Esophagus squamous epithelium (tissue), 5 donors: ENCODE results near the gene UBAC2. TPM values are rescaled to one million over a fixed set of nuclear protein-coding genes. Genes with fewer than 3 reads are reported as not detected.
A peak's percentile ranks its signal among the peaks of the same experiment; 100 is the strongest.

Source experiments
- DNase-seq: peaks from one replicate; lab custom pipeline; 2025; lab: John Stamatoyannopoulos, UW
- H3K27ac ChIP-seq, 4 donors: fragments of 200-600 bp; sonication (generic); one replicate each; pipeline ENCODE4 v1.5.1; 2016 to 2019; ENCODE audit warnings: mild to moderate bottlenecking in 1 of 4
- H3K27me3 ChIP-seq, 4 donors: fragments of 200-600 bp; sonication (generic); 1 replicate in 3 of 4; 2 replicates in 1 of 4; pipeline versions ENCODE4 v1.5.1 to v1.6.0; 2017 to 2021; ENCODE audit warnings: antibody characterized with exemption in 1 of 4
- H3K36me3 ChIP-seq, 3 donors: fragments of 200-600 bp; sonication (generic); one replicate each; pipeline ENCODE4 v1.5.1; 2016 to 2019
- H3K4me1 ChIP-seq, 3 donors: fragments of 200-600 bp; sonication (generic); one replicate each; pipeline ENCODE4 v1.5.1; 2017 to 2019
- H3K4me3 ChIP-seq, 4 donors: fragments of 200-600 bp; sonication (generic); 1 replicate in 3 of 4; 2 replicates in 1 of 4; pipeline ENCODE4 v1.5.1; 2016 to 2019; ENCODE audit warnings: mild to moderate bottlenecking in 2 of 4, moderate library complexity in 1 of 4
- H3K9me3 ChIP-seq, 3 donors: fragments of 200-600 bp; sonication (generic); one replicate each; pipeline ENCODE4 v1.5.1; 2016 to 2019
- CTCF ChIP-seq, 6 experiments: fragments of 450-650 bp in 4 of 6; fragments of 200-600 bp in 2 of 6; sonication (generic) in 2 of 6; IDR thresholded peaks; one replicate each; pipeline ENCODE4 v1.5.1; 2016 to 2019; ENCODE audit warnings: antibody characterized with exemption in 6 of 6, mild to moderate bottlenecking in 4 of 6, moderate library complexity in 4 of 6
- POLR2A ChIP-seq, 4 donors: fragments of 450-650 bp; IDR thresholded peaks; one replicate each; pipeline ENCODE4 v1.6.1; 2017; ENCODE audit warnings: antibody characterized with exemption in 4 of 4, mild to moderate bottlenecking in 4 of 4, moderate library complexity in 3 of 4
- WGBS, 2 donors: methylation state at CpG; one replicate each; pipeline ENCODE4 v1.1.5; 2018; 5-methylcytosine and 5-hydroxymethylcytosine counted together
- intact Hi-C: fragments of 100-400 bp; cut with DNase I; formaldehyde crosslinking; loops from one replicate; pipeline ENCODE4 v1.15.0; 2022
- total RNA-seq, 4 donors: library from RNA; depleted of rRNA; stranded (reverse); fragments of >200 nt; gene quantifications; one replicate each; pipeline ENCODE4 v1.1.0, GENCODE V29; 2016
- donor health status: DM: yes; HTN: yes; CAD: no.

The UBAC2 gene
- total RNA-seq, 4 donors from 2014 or later, result 60.8 to 84.6 (median 75.0) TPM

DNA sequence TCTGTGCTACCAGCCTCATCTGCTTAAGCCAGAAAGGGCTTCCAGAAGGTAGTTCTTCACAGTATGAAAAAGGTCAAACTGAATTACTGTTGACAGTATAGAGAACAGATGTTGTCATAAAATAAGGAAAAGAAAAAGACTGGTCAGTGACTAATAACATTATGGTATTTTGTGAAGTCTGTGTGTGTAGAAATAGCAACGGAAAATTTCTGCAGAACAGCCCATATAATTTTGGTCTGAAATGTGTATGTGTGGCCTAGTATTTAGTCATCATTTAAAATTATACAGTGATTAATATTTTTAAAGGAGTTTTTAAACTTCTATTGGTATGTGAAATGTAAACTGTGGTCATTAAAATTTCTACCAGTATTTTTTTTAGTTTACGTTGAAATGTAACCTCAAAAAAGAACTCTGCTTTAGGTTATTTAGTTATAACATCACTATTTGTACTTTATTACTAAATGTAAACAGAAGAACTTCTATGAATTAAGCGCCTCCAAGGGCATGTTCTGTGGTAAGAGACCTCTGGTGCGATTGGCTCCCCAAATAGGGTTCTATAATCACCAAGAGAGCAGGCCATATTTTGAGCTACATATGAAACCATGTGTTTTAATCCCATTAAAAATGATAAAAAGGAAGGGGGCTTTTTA, 109.9 kb downstream of the UBAC2 start:
- DNase-seq, result no peak
- TF ChIP-seq POLR2A (IDR thresholded peaks at IDR 0.05) (no peak), CTCF (IDR thresholded peaks at IDR 0.05) (no peak)
- Histone ChIP-seq H3K36me3 (peaks cover 0 to 22% (median 0%) of the 10 kb centered on the region in 3 donors), H3K27me3 (no peaks in the 10 kb centered on the region), H3K27ac (peak overlapping the region in 3 of 4 donors; percentile 14 to 84 (median 64)), H3K4me1 (peaks cover 10 to 66% (median 16%) of the 10 kb centered on the region in 3 donors), H3K4me3 (no peak overlapping the region), H3K9me3 (no peaks in the 10 kb centered on the region)
- WGBS, 2 donors, result 53 to 71% methylated on average over 4 of the region's 4 CpGs
- intact Hi-C loops, result no loop called here

DNA sequence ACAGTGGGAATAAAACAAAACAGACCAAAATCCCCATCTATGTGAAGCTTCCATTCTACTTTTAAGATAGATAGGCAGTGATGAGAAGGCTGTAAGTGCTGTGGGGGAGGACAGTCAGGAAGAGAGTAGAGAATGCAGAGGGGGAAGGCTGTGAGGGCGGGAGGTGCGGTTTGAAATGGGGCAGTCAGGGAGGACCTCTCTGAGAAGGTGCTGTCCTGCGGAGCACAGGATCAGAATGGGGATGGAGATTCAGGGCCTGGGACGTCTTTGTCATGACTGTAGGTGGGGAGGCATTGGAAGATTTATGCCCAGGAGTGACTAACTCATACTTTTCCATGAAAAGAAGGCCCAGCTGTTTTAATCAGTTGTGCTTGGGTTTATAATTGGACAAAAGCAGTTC, 110.5 kb downstream of the UBAC2 start:
- intact Hi-C loops, result no loop called here
- Histone ChIP-seq H3K9me3 (no peaks in the 10 kb centered on the region), H3K4me3 (no peak overlapping the region), H3K4me1 (peaks cover 10 to 65% (median 16%) of the 10 kb centered on the region in 3 donors), H3K27ac (peak overlapping the region in 2 of 4 donors; percentile 64 to 84), H3K27me3 (no peaks in the 10 kb centered on the region), H3K36me3 (peaks cover 0 to 25% (median 0%) of the 10 kb centered on the region in 3 donors)
- no peak for TF ChIP-seq POLR2A (IDR thresholded peaks at IDR 0.05)
- TF ChIP-seq CTCF (IDR thresholded peaks at IDR 0.05), result no peak
- WGBS, 2 donors, result 57 to 86% methylated on average over 4 of the region's 4 CpGs
- DNase-seq, result no peak

- DNase-seq, result no peak
- H3K27me3 ChIP-seq, result no peaks in the 10 kb centered on the region
- peak overlapping the region in 3 of 4 donors; percentile 64 to 84 (median 66) for H3K27ac ChIP-seq
- WGBS, 2 donors, result 86 to 89% methylated on average over 10 of the region's 10 CpGs
- TF ChIP-seq POLR2A (IDR thresholded peaks at IDR 0.05), result no peak
- TF ChIP-seq CTCF (IDR thresholded peaks at IDR 0.05), result no peak
- H3K4me1 ChIP-seq, result peaks cover 10 to 57% (median 16%) of the 10 kb centered on the region in 3 donors
- no peak overlapping the region for H3K4me3 ChIP-seq
- no peaks in the 10 kb centered on the region for H3K9me3 ChIP-seq
- intact Hi-C loops, result no loop called here
- peaks cover 0 to 33% (median 0%) of the 10 kb centered on the region in 3 donors for H3K36me3 ChIP-seq
These were observed 111.3 kb downstream of the UBAC2 start for GRCh38 chr13:99311748-99312492.

GRCh38 chr13:99312493-99312883, 111.8 kb downstream of the UBAC2 start:
- 69 to 80% methylated on average over 7 of the region's 7 CpGs for WGBS, 2 donors
- intact Hi-C loops, result no loop called here
- Histone ChIP-seq H3K9me3 (no peaks in the 10 kb centered on the region), H3K27me3 (no peaks in the 10 kb centered on the region), H3K36me3 (peaks cover 0 to 37% (median 0%) of the 10 kb centered on the region in 3 donors), H3K4me1 (peaks cover 10 to 51% (median 16%) of the 10 kb centered on the region in 3 donors), H3K4me3 (no peak overlapping the region), H3K27ac (peak overlapping the region in 3 of 4 donors; percentile 64 to 84 (median 66))
- no peak for TF ChIP-seq CTCF (IDR thresholded peaks at IDR 0.05)
- peak in 2 of 4 donors; percentile 15 to 55 for TF ChIP-seq POLR2A (IDR thresholded peaks at IDR 0.05)
- DNase-seq, result peak; percentile 23

DNA sequence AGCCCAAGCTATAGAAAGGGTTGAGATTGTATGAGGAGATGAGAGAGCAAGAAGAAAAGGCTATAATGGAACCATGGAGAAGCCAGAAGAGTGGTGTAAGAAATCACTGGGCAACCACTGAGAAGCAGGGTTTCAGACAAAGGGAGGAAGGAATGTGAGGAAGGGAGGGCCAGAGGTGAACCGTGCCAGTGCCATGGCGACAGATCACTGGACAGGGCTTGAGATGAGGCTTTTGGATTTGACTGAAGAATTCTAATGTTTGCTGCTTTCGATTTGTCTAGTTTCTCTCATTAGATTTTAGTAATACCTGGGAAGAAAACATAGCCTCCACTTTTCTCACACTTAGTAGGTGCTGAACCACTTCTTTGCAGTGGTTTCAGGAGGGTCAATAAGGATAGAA, 112.8 kb downstream of the UBAC2 start:
- Histone ChIP-seq H3K4me1 (peaks cover 7 to 41% (median 10%) of the 10 kb centered on the region in 3 donors), H3K9me3 (no peaks in the 10 kb centered on the region), H3K4me3 (no peak overlapping the region), H3K27me3 (no peaks in the 10 kb centered on the region), H3K27ac (peak overlapping the region; percentile 2 to 84 (median 64)), H3K36me3 (peaks cover 0 to 47% (median 0%) of the 10 kb centered on the region in 3 donors)
- DNase-seq, result no peak
- intact Hi-C loops, result no loop called here
- WGBS, 2 donors, result 58 to 67% methylated on average over 3 of the region's 3 CpGs
- no peak for TF ChIP-seq POLR2A (IDR thresholded peaks at IDR 0.05)
- no peak for TF ChIP-seq CTCF (IDR thresholded peaks at IDR 0.05)
